Central memory CD8-positive, alpha-beta T cell (primary cell): ENCODE data around the gene CBX3.
"Not testable (repeated sequence)": the region's sequence is repeated elsewhere in the genome, so short reads cannot be mapped to it uniquely, and the experiment has no call there.

ENCODE experiments used
- ATAC-seq: fragments of 150-1000 bp; cut with Tn5 transposase; replicated peaks from 2 replicates; pipeline ENCODE4 v1.10.0; 2022; ENCODE audit warnings: mild to moderate bottlenecking, moderate FRiP score, moderate number of reproducible peaks; ENCODE audit not compliant: poor library complexity, severe bottlenecking; ENCODE audit errors: extremely low read depth
- DNase-seq, 2 donors: peaks; one replicate each; pipeline ENCODE4 v3.0.0; 2021; ENCODE audit warnings: low spot score in 2 of 2
- H3K27ac Mint-ChIP-seq: one replicate; pipeline ENCODE4 v1.8.0; 2022; ENCODE audit warnings: low read depth, mild to moderate bottlenecking, moderate library complexity, mixed read lengths
- H3K27me3 Mint-ChIP-seq: one replicate; pipeline ENCODE4 v1.8.0; 2022; ENCODE audit warnings: mixed read lengths
- H3K36me3 Mint-ChIP-seq: one replicate; pipeline ENCODE4 v1.8.0; 2022; ENCODE audit warnings: mild to moderate bottlenecking, moderate library complexity, mixed read lengths; ENCODE audit not compliant: insufficient read depth
- H3K4me1 Mint-ChIP-seq: one replicate; pipeline ENCODE4 v1.8.0; 2022; ENCODE audit warnings: mixed read lengths
- H3K4me3 Mint-ChIP-seq: one replicate; pipeline ENCODE4 v1.8.0; 2022; ENCODE audit warnings: mild to moderate bottlenecking, moderate library complexity, mixed read lengths
- H3K9me3 Mint-ChIP-seq: one replicate; pipeline ENCODE4 v1.8.0; 2022; ENCODE audit warnings: mixed read lengths

CBX3 gene

GRCh38 chr7:26261866-26262265 lies 60.3 kb downstream of the CBX3 start:
- H3K36me3 Mint-ChIP-seq, H3K4me3 Mint-ChIP-seq, H3K27ac Mint-ChIP-seq, DNase-seq, H3K9me3 Mint-ChIP-seq, ATAC-seq, H3K4me1 Mint-ChIP-seq: not testable (repeated sequence)
- H3K27me3 Mint-ChIP-seq: peaks cover 19% of the 10 kb centered on the region
